Esophagus mucosa (tissue), 1 donor: ENCODE data around the gene VSIG10L. TPM values are rescaled to one million over a fixed set of nuclear protein-coding genes. Genes with fewer than 3 reads are reported as not detected.

Experiments used
- ATAC-seq: fragments of 200-7000 bp; cut with Tn5 transposase; one replicate; pipeline ENCODE4 v1.9.1; 2020
- total RNA-seq: library from RNA; stranded (reverse); gene quantifications from one replicate; pipeline ENCODE4 v1.2.4, GENCODE V29; 2023
- donor health status: DM: yes; HTN: yes; CAD: no.

VSIG10L gene
- total RNA-seq, 1 donor from 2014 or later: 103 TPM

- peak; percentile 14 for ATAC-seq
Measured at GRCh38 chr19:51311351-51312257, 30.3 kb downstream of the VSIG10L start, which contains the start of gene IGLON5. IGLON5 (plus strand) TSS chr19:51311644; CDS start chr19:51311848, 204 bp downstream.

GRCh38 chr19:51305479-51305878 is 36.5 kb downstream of the VSIG10L start:
- ATAC-seq: no peak

GRCh38 chr19:51301266-51301665 is 40.7 kb downstream of the VSIG10L start:
- no peak for ATAC-seq

- ATAC-seq: no peak
Measured at GRCh38 chr19:51297406-51297805, 44.5 kb downstream of the VSIG10L start.

DNA sequence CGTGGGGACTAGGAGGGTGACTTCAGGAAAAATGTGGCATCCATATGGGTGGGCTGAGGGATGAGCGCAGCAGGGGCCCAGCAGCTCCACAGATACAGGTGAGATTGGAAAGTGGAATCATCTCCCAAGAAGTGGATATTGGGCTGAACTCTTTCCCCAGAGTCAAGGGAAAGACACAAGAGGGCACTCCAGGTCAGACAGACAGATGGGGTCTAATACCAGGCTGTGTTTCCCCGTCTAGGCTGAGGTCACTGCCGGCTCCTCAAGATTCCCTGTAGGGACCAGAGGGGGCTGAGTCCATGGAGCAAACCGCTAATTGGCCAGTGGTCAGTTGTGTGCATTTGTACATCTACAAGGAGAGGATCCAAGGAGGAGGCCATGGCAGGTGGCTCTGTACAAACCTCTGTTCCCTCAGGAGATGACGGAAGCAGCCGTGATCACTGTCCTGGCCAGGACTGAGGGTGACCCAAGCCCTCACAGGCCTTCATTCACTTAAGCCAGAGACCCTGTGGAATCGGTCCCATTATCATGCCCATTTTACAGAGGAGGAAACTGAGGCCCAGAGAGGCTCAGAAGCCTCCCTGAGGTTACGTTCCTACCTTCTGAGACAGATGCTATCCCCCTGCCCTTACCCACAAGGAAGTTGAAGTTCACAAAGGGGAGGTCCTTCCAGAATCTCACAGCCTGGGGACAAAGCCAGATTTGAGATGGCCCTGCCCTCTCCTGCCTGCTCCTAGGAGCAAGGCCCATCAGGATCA is 45.4 kb downstream of the VSIG10L start:
- ATAC-seq: no peak

- ATAC-seq: no peak
Measured at GRCh38 chr19:51295382-51296126, 46.4 kb downstream of the VSIG10L start.

- no peak for ATAC-seq
Measured at GRCh38 chr19:51294977-51295375, 47.0 kb downstream of the VSIG10L start.

GRCh38 chr19:51294211-51294976 is 47.5 kb downstream of the VSIG10L start:
- ATAC-seq: peak; percentile 19

DNA sequence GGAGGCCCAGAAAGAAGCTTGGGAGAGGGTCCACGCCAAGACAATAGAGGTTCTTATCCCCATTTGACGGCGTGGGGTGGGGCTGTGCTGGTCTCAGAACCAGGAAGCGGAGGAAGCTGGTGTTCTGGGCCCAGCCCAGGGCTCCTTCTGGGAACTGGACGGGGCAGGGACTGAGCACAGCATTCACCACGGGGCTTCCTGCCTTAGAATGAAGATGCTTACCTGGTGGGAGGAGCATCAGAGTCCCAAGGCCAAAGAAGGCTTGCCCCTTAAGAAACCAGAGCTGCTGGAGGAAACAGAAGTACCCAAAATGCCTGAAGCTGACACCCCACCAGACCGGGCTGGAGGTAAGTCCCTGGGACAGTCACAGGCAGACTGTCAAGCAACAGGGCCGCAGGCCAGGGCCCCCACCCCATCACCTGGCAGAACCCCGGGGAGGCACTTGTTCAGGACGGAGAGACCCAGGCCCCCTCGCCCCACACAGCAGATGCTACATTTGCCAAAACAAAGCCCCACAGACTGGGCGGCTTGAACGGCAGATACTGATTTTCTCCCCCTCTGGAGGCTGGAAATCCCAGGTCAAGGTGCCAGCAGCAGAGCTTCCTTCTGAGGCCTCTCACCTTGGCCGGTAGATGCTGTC is 48.2 kb downstream of the VSIG10L start:
- no peak for ATAC-seq

DNA sequence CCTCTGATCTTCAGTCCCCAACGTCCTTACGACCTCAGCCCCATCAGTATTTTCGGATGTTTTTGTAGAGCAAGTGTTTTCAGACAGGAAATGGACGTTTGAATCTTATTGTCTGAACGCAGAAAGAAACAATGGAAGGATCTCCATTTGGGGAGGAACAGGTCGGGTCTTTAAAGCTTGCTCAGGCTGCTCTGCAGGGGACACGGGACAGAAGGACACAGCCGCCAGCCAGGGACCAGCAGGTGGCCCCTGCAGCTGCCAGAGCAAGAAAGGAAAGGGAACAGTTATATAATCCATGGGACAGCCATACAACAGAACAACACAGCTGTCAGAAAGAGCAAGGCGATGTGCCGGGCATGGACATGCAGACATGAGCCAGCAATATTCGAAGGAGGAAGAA is 49.0 kb downstream of the VSIG10L start:
- ATAC-seq: no peak

GRCh38 chr19:51289635-51290034 is 52.3 kb downstream of the VSIG10L start:
- ATAC-seq: no peak

DNA sequence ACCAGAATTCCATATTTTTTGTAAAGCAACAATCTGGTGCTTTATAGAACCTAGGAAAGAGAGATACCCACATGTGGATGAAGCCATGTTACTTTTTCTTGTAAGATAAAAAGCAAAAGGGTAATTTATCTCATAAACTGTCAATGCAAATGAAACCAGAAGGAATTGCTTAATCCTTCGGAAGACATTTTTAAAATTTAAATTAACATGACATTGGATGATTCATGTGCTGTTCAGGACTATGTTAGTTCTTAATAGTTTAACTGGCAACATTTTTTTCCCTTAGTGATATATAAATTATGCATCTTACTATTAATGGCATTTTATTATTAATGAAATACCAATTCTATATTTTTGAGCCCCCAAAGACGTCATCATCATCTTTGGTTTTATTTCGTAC is 56.3 kb downstream of the VSIG10L start:
- ATAC-seq: no peak

DNA sequence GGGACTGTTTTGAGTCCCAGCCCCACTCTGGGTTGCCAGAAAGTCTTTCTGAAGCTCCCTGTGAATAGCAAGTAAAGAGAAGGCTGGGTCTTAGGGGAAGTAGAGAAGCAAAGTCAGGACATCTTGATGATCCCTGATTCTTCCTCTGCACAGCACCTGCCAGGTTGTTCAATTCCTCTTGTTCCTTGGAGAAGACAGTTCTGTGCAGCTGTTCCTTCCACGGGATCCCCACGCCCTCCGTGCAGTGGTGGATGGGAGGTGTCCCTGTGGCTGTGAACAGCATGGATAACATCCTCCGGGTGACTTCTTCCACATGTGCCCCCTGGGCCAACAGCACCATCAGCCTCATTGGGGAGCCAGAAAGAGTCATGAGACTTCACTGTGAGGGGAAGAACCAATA is 59.6 kb downstream of the VSIG10L start:
- no peak for ATAC-seq

Other genes with a start within 250 kb of the VSIG10L start
- gene CTU1, start 233.7 kb downstream of the VSIG10L start, total RNA-seq: 5.3 TPM
- 0.48 TPM for gene SIGLEC9, start 217.2 kb downstream of the VSIG10L start, total RNA-seq
- 0.44 TPM for gene SIGLEC7, start 199.8 kb downstream of the VSIG10L start, total RNA-seq
- 0.40 TPM for gene CD33, start 117.1 kb downstream of the VSIG10L start, total RNA-seq
- gene SIGLECL1, start 91.1 kb downstream of the VSIG10L start, total RNA-seq: not detected
- gene IGLON5, start 30.5 kb downstream of the VSIG10L start, total RNA-seq: not detected
- gene ETFB, start 24.2 kb upstream of the VSIG10L start, total RNA-seq: 142 TPM
- 1.1 TPM for gene CLDND2, start 26.9 kb upstream of the VSIG10L start, total RNA-seq
- not detected for gene NKG7, start 30.5 kb upstream of the VSIG10L start, total RNA-seq
- not detected for gene LIM2, start 45.8 kb upstream of the VSIG10L start, total RNA-seq
- not detected for gene C19orf84, start 48.5 kb upstream of the VSIG10L start, total RNA-seq
- 2.0 TPM for gene SIGLEC10, start 75.5 kb upstream of the VSIG10L start, total RNA-seq
- not detected for gene SIGLEC8, start 116.3 kb upstream of the VSIG10L start, total RNA-seq
- gene CEACAM18, start 136.4 kb upstream of the VSIG10L start, total RNA-seq: not detected
- not detected for gene SIGLEC12, start 159.7 kb upstream of the VSIG10L start, total RNA-seq
- 0.44 TPM for gene SIGLEC6, start 189.5 kb upstream of the VSIG10L start, total RNA-seq
- 5.8 TPM for gene ZNF175, start 229.1 kb upstream of the VSIG10L start, total RNA-seq